NCI-H2196 treated with DMSO at 0.1 percent for 48 hours (cell line): ENCODE measurements around the gene ARPP21.

Source experiments
- DNase-seq: peaks from one replicate; lab custom pipeline; 2025; ENCODE audit not compliant: unreplicated experiment; lab: John Stamatoyannopoulos, UW

Gene ARPP21

DNA sequence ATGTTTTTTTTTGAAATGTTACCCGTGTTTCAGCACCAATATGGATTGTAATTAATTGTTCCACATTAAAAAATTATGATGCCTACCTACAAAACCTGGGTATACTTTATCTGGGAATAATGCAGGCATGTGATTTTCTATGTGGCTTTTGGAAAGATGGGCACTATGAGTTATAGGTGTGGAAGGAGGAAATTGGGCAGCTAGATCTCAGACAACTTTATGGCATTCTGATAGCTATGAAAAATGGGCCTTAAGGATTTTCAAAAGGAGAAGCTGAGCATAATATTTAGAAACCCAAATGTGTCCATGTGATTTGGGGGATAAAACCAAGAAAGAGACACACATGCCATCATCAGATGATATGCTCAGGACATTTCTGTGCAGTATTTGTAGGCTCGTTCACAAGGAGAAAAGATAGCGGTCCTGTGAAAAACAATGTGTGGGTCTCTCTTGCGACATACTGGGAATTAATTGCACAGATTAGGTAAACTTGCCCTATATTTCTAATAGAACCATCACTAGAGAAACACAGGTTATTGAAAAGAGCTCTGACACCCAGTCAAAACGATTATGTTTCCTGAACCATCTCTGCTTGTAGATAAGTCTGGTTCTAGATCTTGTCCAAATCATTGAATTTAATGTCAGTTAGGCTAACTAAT lies 35.3 kb downstream of the ARPP21 start:
- DNase-seq: no peak

DNA sequence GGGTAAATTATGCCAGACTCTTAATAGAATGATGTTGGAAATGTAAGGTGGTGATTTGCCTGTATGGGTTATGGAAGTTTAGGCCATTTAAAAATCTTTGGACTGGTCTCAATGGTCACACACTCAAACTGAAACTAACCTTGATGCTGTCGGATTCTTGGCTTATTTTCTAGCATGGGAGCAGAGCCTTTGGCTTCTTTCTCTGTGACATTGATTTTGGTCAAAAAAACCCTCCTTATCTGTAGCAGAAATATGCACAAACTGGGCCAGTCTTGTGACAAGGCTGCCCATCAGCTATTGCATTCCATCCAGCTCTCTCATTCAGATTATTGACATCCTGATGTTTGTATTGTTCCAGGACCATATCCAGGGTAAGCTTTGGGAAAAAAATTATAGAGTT lies 35.9 kb downstream of the ARPP21 start:
- DNase-seq: no peak

DNA sequence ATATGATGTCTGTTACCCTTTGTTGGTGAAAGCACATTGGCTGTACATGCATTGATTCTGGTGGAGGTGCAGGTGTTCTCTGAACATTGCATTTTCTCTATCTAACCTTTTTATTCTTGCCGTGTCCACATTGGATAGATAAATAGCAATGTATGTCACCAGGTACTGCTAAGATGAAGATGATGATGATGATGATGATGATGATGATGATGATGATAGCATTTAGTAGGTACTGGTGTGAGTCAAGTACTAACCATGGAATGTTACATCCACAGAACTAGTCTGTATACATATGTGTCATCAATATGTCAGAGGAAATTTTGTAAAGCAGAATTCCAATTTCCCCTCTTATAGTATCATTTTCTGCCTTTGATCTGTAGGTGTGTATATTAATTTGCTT lies 36.3 kb downstream of the ARPP21 start:
- no peak for DNase-seq

DNA sequence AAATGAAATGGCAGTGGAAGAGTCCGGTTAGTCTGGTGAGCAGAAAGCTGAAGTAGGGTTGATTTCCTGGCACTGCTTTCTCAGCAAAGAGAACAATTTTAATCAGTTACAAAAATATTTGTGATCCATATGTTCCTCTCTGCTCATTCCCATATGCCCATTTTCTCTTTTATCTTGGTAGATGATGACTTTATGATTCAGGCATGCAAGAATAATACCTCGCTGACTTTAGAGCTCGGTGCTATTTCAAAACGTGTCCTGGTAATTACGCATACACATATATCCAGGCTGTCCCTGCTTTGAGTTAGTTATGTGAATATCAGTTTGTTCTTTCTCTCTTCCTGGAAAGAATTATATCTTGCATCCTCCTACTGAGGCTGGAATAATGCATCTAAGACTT lies 38.5 kb downstream of the ARPP21 start:
- no peak for DNase-seq

DNA sequence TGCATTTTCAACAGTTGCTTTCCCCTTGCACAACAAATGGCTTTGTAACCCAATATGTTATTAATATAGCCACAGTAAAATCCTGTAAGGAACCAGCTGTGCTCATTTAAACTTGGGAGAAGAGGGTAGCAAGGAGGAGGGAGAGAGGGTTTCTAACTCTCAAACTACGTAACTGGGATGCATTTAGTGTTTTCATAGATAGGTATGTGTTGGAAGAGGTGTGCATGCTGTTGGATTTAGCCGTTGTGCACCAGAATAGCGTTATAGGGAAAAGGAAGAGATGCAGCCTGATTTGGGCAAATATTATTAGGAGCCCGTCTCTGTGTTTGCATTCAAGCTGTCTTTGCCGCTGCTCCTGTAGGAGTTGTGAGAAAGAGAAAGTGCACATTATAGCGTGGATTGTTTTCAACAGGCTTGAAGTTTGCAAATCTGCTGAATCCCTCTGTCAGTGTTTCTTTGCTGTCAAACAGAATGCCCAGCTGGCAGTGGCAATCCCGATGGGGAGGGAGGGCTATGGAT lies 39.4 kb downstream of the ARPP21 start:
- DNase-seq: no peak

DNA sequence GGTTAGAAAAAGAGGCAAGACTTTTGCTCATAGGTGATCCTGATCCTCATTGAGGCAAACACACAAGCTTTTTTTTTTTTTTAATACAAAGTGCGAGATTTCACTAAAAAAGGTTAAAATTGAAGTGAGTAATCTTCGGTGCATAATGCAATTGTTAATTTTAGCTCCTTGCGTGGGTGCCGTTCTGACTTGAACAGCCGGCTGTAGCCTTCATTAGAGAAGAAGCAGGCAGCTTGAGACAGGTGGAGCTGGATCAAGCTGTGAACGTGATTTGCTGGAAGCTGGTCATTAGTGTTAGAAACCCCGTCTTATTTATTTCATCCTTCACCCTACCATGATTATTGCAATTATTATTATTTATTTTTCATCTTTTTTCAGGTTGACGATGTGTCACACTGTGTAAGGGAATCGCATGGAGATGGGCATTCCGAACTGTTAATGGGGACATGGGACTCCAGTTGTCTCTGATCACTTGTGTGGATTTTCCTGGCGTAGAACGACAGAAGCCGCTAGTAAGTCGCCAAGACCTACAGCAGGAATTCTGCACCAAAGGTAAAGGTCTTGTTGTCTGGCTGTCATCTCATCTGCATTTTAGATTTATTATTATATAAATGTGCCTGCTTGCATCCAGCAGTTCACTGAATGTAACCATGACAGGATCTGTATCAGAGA lies 40.2 kb downstream of the ARPP21 start:
- no peak for DNase-seq

DNA sequence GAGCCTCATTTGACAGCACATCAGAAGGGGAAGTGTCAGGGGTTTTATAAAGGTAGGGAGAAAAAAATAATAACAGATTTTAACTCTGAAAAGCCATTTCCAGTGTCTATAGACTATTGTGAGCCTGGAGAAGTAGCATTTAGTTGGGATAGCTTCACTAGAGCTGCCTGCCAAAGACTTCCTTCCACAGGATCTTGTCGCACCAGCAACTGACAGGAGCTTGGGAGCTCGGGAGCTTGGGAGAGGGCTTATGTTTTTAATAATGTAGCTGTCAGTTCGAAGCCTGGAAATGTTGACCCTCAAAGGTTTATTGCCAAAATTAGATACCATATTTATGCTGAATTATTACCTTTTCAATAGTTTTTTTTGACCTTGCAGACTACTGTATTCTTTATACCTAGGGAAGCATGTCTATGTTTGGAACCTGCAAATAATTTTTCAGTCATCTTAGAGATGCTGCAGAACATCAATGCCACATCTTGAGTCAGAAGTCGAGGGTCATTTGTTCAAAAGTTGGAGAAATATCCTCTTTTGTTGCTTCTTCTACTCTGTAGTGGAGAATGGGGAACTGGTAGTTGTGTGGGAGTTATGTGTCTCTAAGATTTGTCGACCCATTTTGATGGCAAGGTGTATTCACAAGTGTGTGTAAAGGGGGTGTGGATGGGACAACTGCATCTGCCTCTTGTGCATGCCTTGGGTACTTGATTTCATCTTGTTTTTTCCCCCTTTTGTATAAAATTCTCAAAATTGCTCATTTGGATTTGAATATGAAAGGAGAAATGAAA lies 41.7 kb downstream of the ARPP21 start:
- no peak for DNase-seq

DNA sequence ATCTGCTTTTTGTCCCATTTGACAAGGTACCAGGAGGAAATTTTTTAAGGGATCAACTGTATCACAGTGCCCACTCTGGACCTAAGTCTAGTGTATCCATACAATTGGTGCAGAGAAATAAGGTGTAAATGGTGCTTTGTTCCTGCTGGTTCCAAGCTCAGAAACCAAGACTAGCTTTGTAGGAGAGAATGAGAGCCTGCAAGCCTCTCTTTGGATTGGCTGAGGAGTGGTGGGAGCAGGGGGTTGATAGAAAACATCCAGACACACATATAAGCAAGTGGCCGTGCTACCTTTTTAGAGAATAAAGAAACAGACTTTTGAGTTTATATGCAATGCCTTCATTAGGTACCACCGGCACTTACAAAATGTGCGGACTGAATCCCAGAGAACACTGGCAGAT lies 45.8 kb downstream of the ARPP21 start:
- no peak for DNase-seq

DNA sequence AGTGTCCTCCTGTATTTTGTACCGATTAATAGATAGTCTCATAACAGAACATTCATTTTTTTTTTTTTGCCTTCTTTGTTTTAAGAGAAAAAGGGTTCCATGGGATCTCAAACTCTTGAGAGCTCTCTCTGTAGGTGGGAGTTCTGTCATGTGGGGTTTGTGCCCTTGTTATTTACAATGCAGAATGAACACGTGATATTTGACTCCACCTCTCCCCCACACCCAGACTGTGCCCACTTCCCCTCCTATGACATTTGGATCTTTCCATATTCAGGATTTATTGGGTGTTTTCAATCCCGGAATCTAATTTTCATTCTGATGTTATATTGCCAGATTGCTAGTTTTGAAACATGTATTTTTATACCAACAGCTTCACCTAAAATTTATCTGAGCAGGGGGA lies 49.5 kb downstream of the ARPP21 start:
- DNase-seq: no peak

DNA sequence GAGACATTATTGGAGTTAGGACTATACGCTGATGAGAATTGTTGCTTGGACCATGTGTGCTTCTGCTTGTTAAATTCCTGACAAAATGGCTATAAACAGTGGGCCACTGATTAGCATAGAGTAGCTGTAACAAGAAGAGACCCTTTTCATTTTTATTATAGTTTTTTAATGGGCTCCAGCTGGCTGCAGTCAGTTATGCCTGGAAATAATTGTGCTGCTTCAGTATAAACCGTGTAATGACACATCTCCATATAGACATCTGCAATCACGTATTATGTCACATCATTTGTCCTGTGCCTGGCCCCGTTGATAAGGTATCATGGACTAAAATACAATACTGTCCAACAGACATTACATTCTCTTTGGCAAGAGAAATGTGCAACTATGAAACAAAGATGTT lies 50.9 kb downstream of the ARPP21 start:
- no peak for DNase-seq

DNA sequence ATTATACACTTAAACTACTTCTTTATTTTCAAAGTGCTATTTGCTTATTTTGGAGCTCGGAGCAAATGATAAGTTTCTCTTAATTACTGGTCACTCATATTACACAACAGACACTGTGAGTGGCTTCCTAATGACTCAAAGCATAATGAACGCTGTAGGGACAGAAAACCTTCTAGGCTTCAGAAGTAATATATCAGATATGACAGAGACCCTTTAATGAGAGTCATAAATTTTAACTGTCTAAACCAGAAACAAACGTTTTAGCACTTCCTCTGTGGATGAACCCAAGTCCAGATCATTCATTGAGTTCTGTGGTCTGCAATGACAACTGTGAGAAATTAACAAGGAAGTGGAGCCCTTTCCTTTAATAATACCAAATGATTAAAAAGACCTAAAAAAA lies 66.6 kb downstream of the ARPP21 start:
- DNase-seq: no peak

DNA sequence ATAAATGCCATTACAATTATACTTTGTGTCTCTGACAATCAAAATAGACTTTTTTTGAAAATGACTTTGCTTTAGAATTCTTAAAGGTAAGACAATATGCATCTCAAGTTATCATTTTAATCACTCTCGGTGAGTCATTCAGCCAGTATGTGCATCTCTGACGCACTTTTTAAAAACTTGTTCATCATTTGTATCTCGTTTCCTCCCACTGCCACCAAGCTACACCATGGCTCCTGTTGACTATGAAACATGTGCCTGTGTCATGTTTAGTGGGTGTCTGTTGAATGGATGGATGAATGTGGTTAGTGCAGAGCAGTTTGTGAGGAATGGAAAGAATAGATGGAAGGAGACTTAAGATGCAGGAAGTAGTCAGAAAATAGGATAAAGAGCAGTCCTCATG lies 68.6 kb downstream of the ARPP21 start:
- no peak for DNase-seq

DNA sequence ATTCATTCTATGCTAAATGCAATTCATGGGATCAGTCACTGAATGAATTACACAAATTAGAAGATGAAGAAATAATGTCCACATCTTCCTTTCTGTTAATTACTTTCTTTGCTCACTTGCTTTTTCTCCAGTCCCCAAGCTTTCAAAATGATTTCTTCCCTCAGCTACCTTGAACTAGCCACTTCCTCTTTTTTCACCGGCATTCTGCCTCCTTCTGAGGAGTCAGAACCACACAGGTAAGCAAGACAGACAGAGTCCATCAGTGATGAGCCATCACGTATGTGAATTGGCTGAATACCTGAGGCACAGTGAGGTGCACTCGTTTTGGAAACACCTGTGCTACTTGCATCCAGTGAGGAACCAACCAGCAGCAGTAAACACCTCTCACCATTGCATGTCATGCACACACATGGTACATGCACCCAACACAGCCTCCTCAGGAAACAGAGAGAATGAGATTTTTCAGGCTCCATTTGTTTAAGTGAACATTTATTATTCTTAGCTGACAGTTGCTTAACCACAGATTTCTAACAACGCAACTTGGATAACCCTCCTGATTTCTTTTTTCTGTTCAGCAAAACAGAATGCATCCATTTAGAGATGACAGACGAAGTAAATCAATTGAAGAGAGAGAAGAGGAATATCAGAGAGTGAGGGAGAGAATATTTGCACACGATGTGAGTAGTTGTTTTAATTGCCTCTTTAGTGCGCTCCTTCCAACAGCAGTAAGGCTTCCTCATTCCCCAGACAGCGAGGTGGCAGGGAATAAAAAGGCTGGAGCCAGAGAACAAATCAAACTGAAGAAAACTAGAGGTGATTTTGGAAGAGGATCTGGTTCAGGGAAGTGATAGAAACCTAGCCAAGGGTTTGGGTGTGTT lies 69.3 kb downstream of the ARPP21 start:
- DNase-seq: no peak

DNA sequence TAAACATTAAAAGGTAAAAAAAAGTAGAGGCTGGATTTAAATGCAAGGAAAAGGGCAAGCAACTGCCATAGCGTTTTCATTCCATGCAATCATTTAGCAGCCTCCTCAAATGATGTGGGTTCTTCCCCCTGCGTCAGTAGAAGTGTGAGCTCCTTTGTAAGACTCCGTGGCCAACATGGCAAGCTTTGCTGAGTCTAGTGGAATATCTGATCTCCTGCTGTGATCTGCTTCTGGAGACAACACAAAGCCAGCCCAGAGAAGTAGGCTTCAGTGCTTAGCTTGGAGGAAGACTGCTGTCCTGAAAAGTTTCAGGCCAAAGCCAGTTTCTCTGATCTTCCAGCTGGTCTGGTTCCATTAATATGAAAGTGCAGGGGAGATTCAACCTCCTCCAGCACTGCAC lies 70.4 kb downstream of the ARPP21 start:
- no peak for DNase-seq

DNA sequence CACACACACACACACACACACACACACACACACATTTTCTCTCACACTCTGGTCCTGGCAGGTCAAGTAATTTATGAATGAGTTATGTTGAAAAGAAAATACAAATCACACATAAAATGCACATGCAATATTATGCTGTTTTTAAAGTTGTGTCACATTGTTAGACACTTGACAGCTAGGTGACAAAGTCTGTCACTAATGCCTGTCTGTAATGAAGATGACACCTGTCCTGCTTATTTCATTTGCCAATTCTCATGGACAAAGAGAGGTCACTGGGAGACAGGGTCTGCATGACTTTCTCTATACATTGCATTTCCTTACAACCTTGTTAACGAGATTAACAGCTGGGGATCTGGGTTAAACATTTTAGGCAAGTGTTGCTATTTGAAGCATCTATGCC lies 71.2 kb downstream of the ARPP21 start:
- no peak for DNase-seq

DNA sequence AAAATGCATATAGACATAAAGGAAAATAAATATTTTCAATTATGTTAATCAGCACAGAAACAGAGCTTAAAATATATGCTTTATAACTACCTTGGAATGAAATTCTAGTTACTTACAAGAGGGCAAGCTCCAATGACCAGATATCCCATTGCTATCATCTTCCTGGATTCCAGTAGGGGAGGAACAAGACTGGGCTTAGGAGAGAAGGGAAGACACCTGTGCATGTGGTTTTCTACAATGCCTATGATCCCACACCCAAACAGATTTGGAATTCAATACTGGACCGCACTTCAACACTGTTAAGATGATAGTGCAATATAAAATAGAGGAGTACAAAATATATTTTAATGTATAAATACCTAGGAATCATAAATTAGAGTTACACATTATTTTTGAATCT lies 79.6 kb downstream of the ARPP21 start:
- no peak for DNase-seq

DNA sequence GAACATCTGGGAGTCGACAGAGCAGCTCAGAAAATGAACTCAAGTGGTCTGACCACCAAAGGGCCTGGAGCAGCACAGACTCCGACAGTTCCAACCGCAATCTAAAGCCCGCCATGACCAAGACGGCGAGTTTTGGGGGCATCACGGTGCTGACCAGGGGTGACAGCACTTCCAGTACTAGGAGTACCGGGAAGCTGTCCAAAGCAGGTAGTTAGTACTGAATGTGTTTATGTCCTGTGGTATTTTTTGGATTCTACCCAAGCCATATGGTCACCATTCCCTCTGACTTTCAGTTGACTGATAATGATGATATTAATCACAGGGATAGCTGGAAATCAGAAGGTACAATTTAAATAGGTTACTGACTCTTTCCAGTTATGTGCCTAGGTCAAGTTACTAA lies 82.3 kb downstream of the ARPP21 start:
- no peak for DNase-seq

DNA sequence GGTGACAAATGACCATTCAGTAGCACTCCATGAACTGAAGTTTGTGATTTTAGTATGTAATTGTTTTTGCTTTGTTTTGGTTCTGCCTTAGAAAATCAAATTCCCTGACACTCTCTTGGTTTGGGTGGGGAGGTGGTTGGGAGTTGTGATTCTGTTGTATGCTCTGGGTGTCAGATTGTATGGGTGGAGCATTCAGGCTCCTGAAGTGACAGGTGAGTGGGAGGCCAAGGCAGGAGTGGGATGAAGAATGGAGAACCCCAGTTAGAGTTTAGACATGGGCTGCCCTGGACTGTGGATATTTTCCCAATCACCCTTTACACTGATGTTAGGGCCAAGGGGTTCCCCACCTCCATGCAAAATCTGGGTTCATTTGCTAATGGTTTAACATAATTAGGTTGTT lies 83.6 kb downstream of the ARPP21 start:
- DNase-seq: no peak

DNA sequence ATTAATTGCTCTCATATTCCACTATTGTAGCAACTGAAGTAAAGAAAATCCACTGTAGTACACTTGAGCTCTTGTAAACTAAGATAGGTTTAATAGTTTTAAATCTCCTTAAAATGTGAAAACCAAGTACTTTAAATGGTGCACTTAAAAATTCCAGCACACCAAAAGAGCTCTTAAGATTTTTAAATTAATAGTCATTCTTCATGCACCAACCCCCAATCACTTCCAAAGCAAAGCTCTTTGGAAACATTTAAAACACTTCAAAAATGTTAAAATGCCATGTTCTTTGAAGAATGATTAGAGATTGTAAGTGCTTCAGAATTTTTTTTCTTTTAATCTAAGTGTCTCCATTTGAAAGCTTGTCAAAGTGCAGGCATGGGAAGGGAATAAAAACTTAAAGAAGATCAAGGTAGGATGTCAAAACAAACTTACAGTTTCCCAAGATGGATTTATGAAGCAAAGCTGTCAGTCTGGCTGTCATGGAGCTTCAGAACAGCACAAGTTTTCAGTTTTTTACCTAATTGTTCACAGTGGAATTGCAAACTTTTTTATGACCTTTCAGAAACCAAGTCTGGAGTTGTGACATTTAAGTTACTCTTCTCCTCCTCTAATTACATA lies 84.3 kb downstream of the ARPP21 start:
- DNase-seq: no peak

DNA sequence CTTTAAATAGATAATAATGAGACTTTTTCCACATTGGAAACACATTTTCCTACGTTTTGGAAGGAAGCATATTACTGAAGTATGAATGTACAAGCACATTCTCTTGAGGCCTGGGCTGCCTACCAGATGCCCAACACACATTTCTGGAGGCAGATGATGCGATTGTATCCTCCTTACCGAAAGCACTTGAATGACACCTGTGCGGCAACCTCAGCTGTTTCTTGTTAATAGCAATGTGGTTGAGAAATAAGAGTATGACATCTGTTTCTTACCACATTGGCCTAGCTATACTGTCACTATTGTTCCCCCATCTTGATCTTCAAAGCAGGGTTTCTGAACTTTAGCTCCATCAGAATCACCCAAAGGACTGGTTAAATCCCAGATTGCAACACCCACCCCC lies 84.8 kb downstream of the ARPP21 start:
- DNase-seq: no peak

DNA sequence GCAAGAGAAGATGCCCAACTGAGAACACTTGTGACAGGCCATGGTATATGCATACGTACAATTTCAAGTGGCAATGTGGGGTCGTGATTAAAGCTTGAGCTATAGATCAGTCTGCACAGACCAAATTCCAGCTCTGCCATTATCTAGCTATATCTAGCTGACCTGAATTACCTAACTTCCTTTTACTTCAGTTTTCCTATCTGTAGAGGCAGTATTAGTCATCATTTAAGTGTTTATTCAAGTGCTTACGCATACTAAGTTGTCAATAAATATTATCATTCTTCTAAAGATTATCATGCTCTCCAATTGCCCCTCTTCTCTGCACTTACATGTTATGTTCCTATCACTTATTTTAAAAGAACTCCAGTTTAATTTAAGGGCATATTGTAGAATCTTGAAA lies 87.9 kb downstream of the ARPP21 start:
- no peak for DNase-seq
